Panc1 (cell line): Measurements from ENCODE around the gene TMEM51. TPM values are rescaled to one million over a fixed set of nuclear protein-coding genes. Genes with fewer than 3 reads are reported as not detected.

Experiments
- ATAC-seq: fragments of 200-7000 bp; cut with Tn5 transposase; 2 replicates; pipeline ENCODE4 v1.9.1; 2020; ENCODE audit warnings: mild to moderate bottlenecking, moderate library complexity
- BruUV-seq: library from RNA; stranded (reverse); fragments of 400-500 nt; replicated peaks from 2 replicates; lab custom pipeline; 2021; lab: Mats Ljungman, UMichigan
- CTCF ChIA-PET: fragments of 300-600 bp; sonication (Branson Sonifier 250); formaldehyde crosslinking; loops from one replicate; lab custom pipeline; 2022; ENCODE audit warnings: antibody characterized with exemption; lab: Charles Lee
- POLR2A ChIA-PET: fragments of 300-600 bp; sonication (Branson Sonifier 250); formaldehyde crosslinking; loops from one replicate; lab custom pipeline; 2022; ENCODE audit warnings: antibody characterized with exemption; lab: Charles Lee
- DNase-seq: peaks from one replicate; pipeline ENCODE4 v3.0.0-alpha.2; 2010; ENCODE audit warnings: low read depth, low spot score
- H3K27ac ChIP-seq: 2 replicates; pipeline ENCODE4 v1.5.1; 2011; ENCODE audit warnings: mild to moderate bottlenecking, low read length, inconsistent platforms
- H3K27me3 ChIP-seq: fragments of 200-500 bp; sonication (Bioruptor generic); 2 replicates; pipeline ENCODE4 v1.6.0; 2014; ENCODE audit warnings: low read length, inconsistent platforms; ENCODE audit not compliant: control insufficient read depth, insufficient read depth
- H3K36me3 ChIP-seq: fragments of 200-500 bp; sonication (Bioruptor generic); 2 replicates; pipeline ENCODE4 v1.5.1; 2014; ENCODE audit warnings: inconsistent platforms, mild to moderate bottlenecking, low read length, moderate library complexity; ENCODE audit not compliant: control insufficient read depth, insufficient read depth
- H3K4me1 ChIP-seq: 2 replicates; pipeline ENCODE4 v1.5.1; 2011; ENCODE audit warnings: inconsistent platforms, mild to moderate bottlenecking, low read length, moderate library complexity; ENCODE audit not compliant: control insufficient read depth, insufficient read depth
- H3K4me3 ChIP-seq, 2 experiments: 2 replicates each; pipeline ENCODE4 v1.5.1; 2011 to 2012; ENCODE audit warnings: low read depth in 2 of 2, low read length in 2 of 2, mild to moderate bottlenecking in 2 of 2, inconsistent platforms in 1 of 2, moderate library complexity in 1 of 2
- H3K9me3 ChIP-seq: fragments of 200-500 bp; sonication (Bioruptor generic); 2 replicates; pipeline ENCODE4 v1.5.1; 2014; ENCODE audit warnings: low read depth, mild to moderate bottlenecking, inconsistent platforms, low read length, moderate library complexity; ENCODE audit not compliant: control insufficient read depth, insufficient read depth
- CTCF ChIP-seq: fragments of 450-650 bp; IDR thresholded peaks from 2 replicates; pipeline ENCODE4 v1.5.1; 2017; ENCODE audit warnings: mild to moderate bottlenecking
- POLR2AphosphoS5 ChIP-seq: IDR thresholded peaks from 2 replicates; pipeline ENCODE4 v1.6.1; 2012; ENCODE audit warnings: mild to moderate bottlenecking, low read depth, low read length, moderate library complexity
- REST ChIP-seq, 2 experiments: IDR thresholded peaks; 2 replicates each; pipeline ENCODE4 v1.6.1; 2011 to 2012; ENCODE audit warnings: low read depth in 2 of 2, control low read depth in 1 of 2, low read length in 1 of 2, mild to moderate bottlenecking in 1 of 2, moderate library complexity in 1 of 2; ENCODE audit not compliant: insufficient read depth in 1 of 2
- SIN3A ChIP-seq: IDR thresholded peaks from 2 replicates; pipeline ENCODE4 v1.6.1; 2012; ENCODE audit warnings: low read depth, mild to moderate bottlenecking, low read length, moderate library complexity, borderline replicate concordance; ENCODE audit not compliant: insufficient read depth
- TCF7L2 ChIP-seq: IDR thresholded peaks from 2 replicates; pipeline ENCODE4 v1.6.1; 2011; ENCODE audit warnings: mild to moderate bottlenecking, low read depth, low read length, inconsistent platforms
- in situ Hi-C: cut with HindIII; loops from 2 replicates; pipeline ENCODE4 v1.10.0; 2016; ENCODE audit warnings: low sequenced_read_pairs, low pct_unique_long_range_greater_than_20kb
- intact Hi-C: fragments of 100-400 bp; cut with micrococcal nuclease; formaldehyde crosslinking; loops from one replicate; pipeline ENCODE4 v1.10.0; 2022; ENCODE audit not compliant: unreplicated experiment
- total RNA-seq: library from RNA; stranded (reverse); gene quantifications from one replicate; pipeline ENCODE4 v1.2.1, GENCODE V29; 2021; ENCODE audit not compliant: unreplicated experiment

Gene TMEM51
- total RNA-seq, 1 experiment from 2014 or later, result 25.8 TPM

- H3K9me3 ChIP-seq, result no peaks in the 10 kb centered on the region
- H3K36me3 ChIP-seq, result no peaks in the 10 kb centered on the region
- H3K4me3 ChIP-seq, result no peak overlapping the region
- H3K27ac ChIP-seq, result no peak overlapping the region
- TF ChIP-seq POLR2AphosphoS5 (no peak), SIN3A (no peak), CTCF (no peak), REST (IDR thresholded peaks at IDR 0.05; ENCODE audit: insufficient read depth in 1 of 2, low read depth in 2 of 2, low read length in 1 of 2) (no peak), TCF7L2 (no peak)
- ATAC-seq (no peak), DNase-seq (no peak)
- BruUV-seq, result no TSS peak
- intact Hi-C loops (loop anchor here (10.0 kb wide), 1 partner anchor 56 kb away; no protein-coding TSS in a partner anchor), in situ Hi-C loops (no loop called here)
- H3K4me1 ChIP-seq, result no peaks in the 10 kb centered on the region
- ChIA-PET CTCF (no interaction called here), POLR2A (no interaction called here)
- H3K27me3 ChIP-seq, result peaks cover 3% of the 10 kb centered on the region; the same call in 1 of the 2 replicates
Measured at GRCh38 chr1:15120251-15120945, 33.1 kb upstream of the TMEM51 start.

- TF ChIP-seq POLR2AphosphoS5, result no peak
- TF ChIP-seq REST (IDR thresholded peaks at IDR 0.05; ENCODE audit: insufficient read depth in 1 of 2, low read depth in 2 of 2, low read length in 1 of 2), result no peak
- TF ChIP-seq CTCF, result no peak
- no peak for TF ChIP-seq SIN3A
- TF ChIP-seq TCF7L2, result no peak
- CTCF ChIA-PET, result no interaction called here
- BruUV-seq, result no TSS peak
- no peak overlapping the region for H3K27ac ChIP-seq
- in situ Hi-C loops (no loop called here), intact Hi-C loops (loop anchor here (10.0 kb wide), 1 partner anchor 58 kb away; no protein-coding TSS in a partner anchor)
- no peak overlapping the region for H3K4me3 ChIP-seq
- DNase-seq, result no peak
- no peaks in the 10 kb centered on the region for H3K4me1 ChIP-seq
- H3K27me3 ChIP-seq, result peaks cover 3% of the 10 kb centered on the region; the same call in 1 of the 2 replicates
- no peak for ATAC-seq
- no peaks in the 10 kb centered on the region for H3K36me3 ChIP-seq
- POLR2A ChIA-PET, result no interaction called here
- no peaks in the 10 kb centered on the region for H3K9me3 ChIP-seq
Measured at GRCh38 chr1:15122331-15122730, 31.2 kb upstream of the TMEM51 start.
